GM18520 (cell line): ENCODE measurements around the gene TEX29.

Experiments
- ATAC-seq: cut with Tn5 transposase; IDR thresholded peaks from one replicate; pipeline ENCODE4 v1.9.1; 2021; ENCODE audit not compliant: unreplicated experiment

TEX29 gene

GRCh38 chr13:111319998-111320911, at the start of gene TEX29:
TEX29 (plus strand) TSS chr13:111320642; CDS start chr13:111320891, 249 bp downstream.
- ATAC-seq, result no peak

GRCh38 chr13:111270765-111271698, 49.4 kb upstream of the TEX29 start:
- ATAC-seq, result no peak

GRCh38 chr13:111272117-111272516, 48.3 kb upstream of the TEX29 start:
- no peak for ATAC-seq

GRCh38 chr13:111275382-111275781, 45.1 kb upstream of the TEX29 start:
- ATAC-seq, result no peak

- ATAC-seq, result no peak
Measured at GRCh38 chr13:111275995-111276618, 44.3 kb upstream of the TEX29 start.

- ATAC-seq, result no peak
Measured at GRCh38 chr13:111278258-111278657, 42.2 kb upstream of the TEX29 start.

GRCh38 chr13:111278743-111279652, 41.4 kb upstream of the TEX29 start:
- no peak for ATAC-seq

GRCh38 chr13:111280226-111280625, 40.2 kb upstream of the TEX29 start:
- ATAC-seq, result no peak

- ATAC-seq, result no peak
Measured at GRCh38 chr13:111280681-111281585, 39.5 kb upstream of the TEX29 start.

- ATAC-seq, result no peak
Measured at GRCh38 chr13:111281751-111282311, 38.6 kb upstream of the TEX29 start.

GRCh38 chr13:111282425-111282824, 38.0 kb upstream of the TEX29 start:
- ATAC-seq, result no peak

- ATAC-seq, result no peak
Measured at GRCh38 chr13:111282997-111283396, 37.4 kb upstream of the TEX29 start.

- no peak for ATAC-seq
Measured at GRCh38 chr13:111283457-111283856, 37.0 kb upstream of the TEX29 start.

- no peak for ATAC-seq
Measured at GRCh38 chr13:111283991-111284390, 36.5 kb upstream of the TEX29 start.

- no peak for ATAC-seq
Measured at GRCh38 chr13:111284565-111284964, 35.9 kb upstream of the TEX29 start.

- no peak for ATAC-seq
Measured at GRCh38 chr13:111286162-111286561, 34.3 kb upstream of the TEX29 start.

GRCh38 chr13:111286749-111287148, 33.7 kb upstream of the TEX29 start:
- no peak for ATAC-seq

GRCh38 chr13:111287201-111287600, 33.2 kb upstream of the TEX29 start:
- ATAC-seq, result no peak

GRCh38 chr13:111288276-111288675, 32.2 kb upstream of the TEX29 start:
- no peak for ATAC-seq
